ENCODE data around the gene PHLPP2.

Gene PHLPP2

DNA sequence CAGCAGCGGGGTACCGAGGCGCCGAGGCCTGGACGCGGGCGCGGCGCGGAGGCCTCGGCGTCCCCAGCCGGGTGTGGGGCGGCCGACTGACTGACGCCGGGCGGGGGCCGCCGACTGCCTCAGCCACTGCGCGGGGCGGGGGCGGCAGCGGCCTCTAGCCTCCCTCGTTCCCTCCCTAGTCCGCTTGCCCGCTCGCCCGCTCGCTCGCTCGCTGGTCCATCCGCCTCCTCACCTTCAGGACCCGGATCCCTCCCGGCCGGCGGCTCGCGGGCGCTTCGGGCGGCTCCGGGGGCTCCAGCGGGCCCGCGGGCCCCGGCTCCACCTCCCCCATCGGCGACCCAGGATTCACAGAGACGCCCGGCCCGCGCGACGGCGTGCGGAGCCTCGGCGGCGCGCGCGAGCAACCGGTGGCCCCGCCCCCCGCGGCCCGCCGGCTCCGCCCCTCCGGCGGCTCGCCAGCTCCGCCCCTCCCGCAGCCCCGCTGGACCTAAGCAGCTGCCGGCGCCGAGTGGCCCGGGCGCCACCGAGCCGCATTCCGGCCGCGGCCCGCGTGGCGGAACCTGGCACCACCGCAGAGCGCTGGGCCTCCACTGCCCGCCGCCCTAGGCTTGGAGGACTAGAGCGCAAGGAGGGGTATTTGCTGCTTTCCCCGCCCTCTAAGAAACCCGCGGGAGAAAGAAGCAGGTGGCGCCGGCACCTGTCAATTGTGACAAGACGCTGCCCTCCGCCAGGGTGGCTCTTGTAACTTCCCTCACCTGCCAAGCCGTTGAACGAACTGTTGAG lies 773 bp downstream of the PHLPP2 start:
- FAIRE-seq (peak; percentile 68), DNase-seq (ENCODE audit: insufficient read length, low spot score) (peak; percentile 72)
- TF ChIP-seq POU2F2 (IDR thresholded peaks at IDR 0.05; ENCODE audit: low read depth, low read length), result no peak
- TF ChIP-seq TAF1 (IDR thresholded peaks at IDR 0.05; ENCODE audit: low read depth, low read length), result no peak
- TF ChIP-seq PAX5 (IDR thresholded peaks at IDR 0.05; ENCODE audit: insufficient read depth, low read length, severe bottlenecking), result no peak
- TF ChIP-seq SPI1 (IDR thresholded peaks at IDR 0.05; ENCODE audit: low read depth, low read length), result no peak
- TF ChIP-seq POLR2AphosphoS5 (IDR thresholded peaks at IDR 0.05; ENCODE audit: low read depth, low read length), result no peak
- no peak for TF ChIP-seq POLR2A (IDR thresholded peaks at IDR 0.05; ENCODE audit: low read depth, low read length)

DNA sequence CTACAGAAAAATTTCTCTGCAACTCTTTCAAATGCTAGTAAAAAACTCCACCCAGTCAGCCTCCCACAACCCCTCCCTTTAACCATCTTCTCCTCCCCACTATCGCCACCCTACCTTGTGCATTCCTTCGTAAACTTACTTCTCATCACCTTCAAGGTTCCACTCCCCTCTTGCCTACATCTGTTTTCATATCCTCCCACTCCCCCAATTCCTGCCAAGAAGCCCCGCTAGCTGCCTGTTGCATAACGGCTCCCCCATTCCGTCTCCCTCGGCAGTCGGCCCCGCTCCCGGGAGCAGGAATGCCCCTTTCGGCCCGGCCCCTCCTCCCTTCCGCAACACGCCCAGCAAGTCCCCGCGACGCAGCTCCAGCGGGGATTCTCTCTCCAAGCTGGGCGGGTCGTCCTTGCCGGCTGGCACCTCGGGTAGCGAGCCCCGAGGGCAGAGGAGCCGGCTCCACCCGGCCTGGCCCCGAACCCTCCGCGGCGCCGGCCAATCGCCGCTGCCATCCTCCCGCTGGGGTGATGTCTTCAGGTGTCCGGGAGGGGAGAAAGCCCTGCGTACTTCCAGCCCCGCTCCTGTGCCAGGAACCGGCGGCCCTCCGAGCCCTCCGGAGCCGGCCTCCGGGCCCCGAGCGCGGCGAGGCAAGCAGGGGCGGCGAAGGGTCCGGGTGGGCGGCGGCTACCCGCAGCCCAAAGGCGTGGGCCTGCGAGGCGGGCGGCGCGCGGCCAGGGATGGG lies 1.5 kb downstream of the PHLPP2 start:
- FAIRE-seq (peak; percentile 61), DNase-seq (ENCODE audit: insufficient read length, low spot score) (peak; percentile 49)
- TF ChIP-seq POLR2AphosphoS5 (IDR thresholded peaks at IDR 0.05; ENCODE audit: low read depth, low read length), result no peak
- no peak for TF ChIP-seq POU2F2 (IDR thresholded peaks at IDR 0.05; ENCODE audit: low read depth, low read length)
- no peak for TF ChIP-seq POLR2A (IDR thresholded peaks at IDR 0.05; ENCODE audit: low read depth, low read length)
- TF ChIP-seq PAX5 (IDR thresholded peaks at IDR 0.05; ENCODE audit: insufficient read depth, low read length, severe bottlenecking), result no peak
- TF ChIP-seq TAF1 (IDR thresholded peaks at IDR 0.05; ENCODE audit: low read depth, low read length), result no peak
- no peak for TF ChIP-seq SPI1 (IDR thresholded peaks at IDR 0.05; ENCODE audit: low read depth, low read length)

DNA sequence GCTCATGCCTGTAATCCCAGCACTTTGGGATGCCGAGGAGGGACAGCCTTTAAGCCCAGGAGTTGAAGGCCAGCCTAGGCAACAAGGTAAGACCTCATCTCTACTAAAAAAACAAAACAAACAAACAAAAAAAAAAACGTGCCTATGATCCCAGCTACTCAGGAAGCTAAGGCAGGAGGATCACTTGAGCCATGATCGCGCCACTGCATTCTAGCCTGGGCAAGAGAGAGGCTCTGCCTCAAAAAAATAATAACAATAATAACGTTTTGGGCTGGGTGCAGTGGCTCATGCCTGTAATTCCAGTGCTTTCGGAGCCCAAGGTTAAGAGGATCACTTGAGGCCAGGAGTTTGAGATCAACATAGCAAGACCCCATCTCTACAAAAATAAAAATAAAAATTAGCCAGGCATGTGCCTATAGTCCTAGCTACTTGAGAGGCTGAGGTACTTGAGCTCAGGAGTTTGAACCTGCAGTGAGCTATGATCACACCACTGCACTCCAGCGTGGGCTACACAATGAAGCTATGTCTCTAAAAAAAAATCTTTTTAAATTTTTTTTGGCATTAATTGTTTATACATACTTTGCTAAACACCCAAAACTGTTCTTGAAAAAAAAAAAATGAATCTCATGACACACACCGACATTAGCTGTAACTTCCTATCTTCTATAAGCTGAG lies 3.3 kb downstream of the PHLPP2 start:
- FAIRE-seq (no peak), DNase-seq (ENCODE audit: insufficient read length, low spot score) (no peak)
- TF ChIP-seq POU2F2 (IDR thresholded peaks at IDR 0.05; ENCODE audit: low read depth, low read length) (no peak), POLR2A (IDR thresholded peaks at IDR 0.05; ENCODE audit: low read depth, low read length) (no peak), SPI1 (IDR thresholded peaks at IDR 0.05; ENCODE audit: low read depth, low read length) (no peak), POLR2AphosphoS5 (IDR thresholded peaks at IDR 0.05; ENCODE audit: low read depth, low read length) (no peak), TAF1 (IDR thresholded peaks at IDR 0.05; ENCODE audit: low read depth, low read length) (no peak), PAX5 (IDR thresholded peaks at IDR 0.05; ENCODE audit: insufficient read depth, low read length, severe bottlenecking) (no peak)

DNA sequence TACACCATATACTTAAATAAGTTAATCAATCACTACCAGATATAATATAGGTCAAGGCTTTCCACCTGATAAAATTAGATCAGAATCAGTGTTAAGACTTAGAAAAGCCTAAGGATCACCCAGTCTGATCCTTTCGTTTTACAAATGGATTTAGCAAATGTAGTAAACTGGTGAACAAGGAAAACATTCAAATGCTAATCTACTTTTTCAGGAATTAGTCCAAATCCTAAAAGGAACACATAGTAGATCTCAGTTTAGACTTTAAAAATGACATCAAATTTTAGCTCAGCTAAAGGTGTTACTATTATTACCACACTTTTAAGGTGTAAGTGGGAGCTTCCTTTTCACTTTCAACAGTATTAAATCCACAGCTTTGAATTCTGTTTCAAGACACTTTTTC lies 12.0 kb downstream of the PHLPP2 start:
- no peak for FAIRE-seq
- TF ChIP-seq TAF1 (IDR thresholded peaks at IDR 0.05; ENCODE audit: low read depth, low read length) (no peak), PAX5 (IDR thresholded peaks at IDR 0.05; ENCODE audit: insufficient read depth, low read length, severe bottlenecking) (no peak), POLR2AphosphoS5 (IDR thresholded peaks at IDR 0.05; ENCODE audit: low read depth, low read length) (no peak), POLR2A (IDR thresholded peaks at IDR 0.05; ENCODE audit: low read depth, low read length) (no peak), SPI1 (IDR thresholded peaks at IDR 0.05; ENCODE audit: low read depth, low read length) (no peak), POU2F2 (IDR thresholded peaks at IDR 0.05; ENCODE audit: low read depth, low read length) (no peak)
- no peak for DNase-seq (ENCODE audit: insufficient read length, low spot score)

DNA sequence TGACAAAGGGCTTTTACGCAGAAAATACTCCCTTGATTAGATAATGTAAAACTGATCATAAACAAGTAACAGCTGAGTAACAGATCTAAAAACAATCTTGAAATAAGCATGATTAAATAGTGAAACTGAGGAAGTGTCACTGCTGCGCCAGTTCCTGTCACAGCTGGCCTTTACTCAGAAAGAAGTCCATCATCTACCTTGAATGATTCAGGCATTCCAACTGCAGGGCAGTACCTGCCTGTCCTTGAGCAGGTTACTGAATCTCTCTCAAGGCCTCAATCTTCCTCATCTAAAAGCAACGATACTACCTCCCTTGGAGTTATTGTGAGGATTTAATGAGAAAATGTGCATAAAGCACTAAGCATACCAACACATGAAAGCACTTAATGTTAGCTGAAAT lies 12.7 kb downstream of the PHLPP2 start:
- FAIRE-seq (peak; percentile 69), DNase-seq (ENCODE audit: insufficient read length, low spot score) (no peak)
- TF ChIP-seq TAF1 (IDR thresholded peaks at IDR 0.05; ENCODE audit: low read depth, low read length) (no peak), PAX5 (IDR thresholded peaks at IDR 0.05; ENCODE audit: insufficient read depth, low read length, severe bottlenecking) (no peak), SPI1 (IDR thresholded peaks at IDR 0.05; ENCODE audit: low read depth, low read length) (peak; percentile 68), POLR2AphosphoS5 (IDR thresholded peaks at IDR 0.05; ENCODE audit: low read depth, low read length) (no peak)

DNA sequence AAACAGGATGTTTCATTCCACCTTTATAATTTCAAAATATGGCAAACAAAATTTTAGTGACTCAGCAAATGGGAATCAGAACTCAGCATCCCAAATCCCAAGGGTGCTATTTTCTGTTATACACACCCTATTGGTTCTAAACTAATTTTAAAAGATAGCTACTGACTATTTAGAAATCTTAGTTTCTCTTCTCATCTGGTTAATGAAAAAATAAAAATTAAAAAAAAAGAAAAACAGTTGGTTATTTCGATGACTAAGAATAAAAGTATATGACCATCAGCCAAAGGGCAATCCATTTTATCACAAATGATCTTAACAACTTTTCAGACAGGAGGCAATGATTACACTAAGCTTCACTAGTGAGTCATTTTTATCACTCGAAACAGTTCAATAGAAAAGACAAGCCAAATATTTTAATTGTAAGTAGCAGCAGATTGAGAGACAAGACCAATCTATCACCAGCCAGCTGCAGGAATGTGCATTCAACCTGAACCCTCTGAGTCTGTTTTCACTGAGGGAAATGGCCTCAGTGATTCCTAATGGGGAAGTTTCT lies 15.2 kb downstream of the PHLPP2 start:
- no peak for DNase-seq (ENCODE audit: insufficient read length, low spot score)
- FAIRE-seq, result no peak
- no peak for TF ChIP-seq SPI1 (IDR thresholded peaks at IDR 0.05; ENCODE audit: low read depth, low read length)
- TF ChIP-seq POLR2A (IDR thresholded peaks at IDR 0.05; ENCODE audit: low read depth, low read length), result no peak
- no peak for TF ChIP-seq POLR2AphosphoS5 (IDR thresholded peaks at IDR 0.05; ENCODE audit: low read depth, low read length)
- no peak for TF ChIP-seq POU2F2 (IDR thresholded peaks at IDR 0.05; ENCODE audit: low read depth, low read length)
- no peak for TF ChIP-seq PAX5 (IDR thresholded peaks at IDR 0.05; ENCODE audit: insufficient read depth, low read length, severe bottlenecking)
- TF ChIP-seq TAF1 (IDR thresholded peaks at IDR 0.05; ENCODE audit: low read depth, low read length), result no peak

DNA sequence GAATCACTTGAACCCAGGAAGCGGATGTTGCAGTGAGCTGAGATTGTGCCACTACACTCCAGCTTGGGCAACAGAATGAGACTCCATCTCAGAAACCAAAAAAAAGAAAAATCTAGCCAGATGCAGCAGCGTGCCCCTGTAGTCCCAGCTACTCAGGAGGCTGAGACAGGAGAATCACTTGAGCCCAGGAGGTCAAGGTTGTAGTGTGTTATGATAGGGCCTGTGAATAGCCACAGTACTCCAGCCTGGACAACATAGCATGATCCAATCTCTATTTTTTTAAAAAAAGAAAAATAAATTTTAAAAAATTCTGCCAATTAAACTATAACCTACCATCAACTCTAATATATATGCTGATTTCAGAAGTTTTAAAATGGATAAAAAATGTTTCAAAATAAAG lies 15.8 kb downstream of the PHLPP2 start:
- TF ChIP-seq PAX5 (IDR thresholded peaks at IDR 0.05; ENCODE audit: insufficient read depth, low read length, severe bottlenecking), result no peak
- no peak for TF ChIP-seq POLR2AphosphoS5 (IDR thresholded peaks at IDR 0.05; ENCODE audit: low read depth, low read length)
- TF ChIP-seq POU2F2 (IDR thresholded peaks at IDR 0.05; ENCODE audit: low read depth, low read length), result no peak
- no peak for TF ChIP-seq SPI1 (IDR thresholded peaks at IDR 0.05; ENCODE audit: low read depth, low read length)
- TF ChIP-seq POLR2A (IDR thresholded peaks at IDR 0.05; ENCODE audit: low read depth, low read length), result no peak
- no peak for TF ChIP-seq TAF1 (IDR thresholded peaks at IDR 0.05; ENCODE audit: low read depth, low read length)
- FAIRE-seq, result no peak
- DNase-seq (ENCODE audit: insufficient read length, low spot score), result no peak

DNA sequence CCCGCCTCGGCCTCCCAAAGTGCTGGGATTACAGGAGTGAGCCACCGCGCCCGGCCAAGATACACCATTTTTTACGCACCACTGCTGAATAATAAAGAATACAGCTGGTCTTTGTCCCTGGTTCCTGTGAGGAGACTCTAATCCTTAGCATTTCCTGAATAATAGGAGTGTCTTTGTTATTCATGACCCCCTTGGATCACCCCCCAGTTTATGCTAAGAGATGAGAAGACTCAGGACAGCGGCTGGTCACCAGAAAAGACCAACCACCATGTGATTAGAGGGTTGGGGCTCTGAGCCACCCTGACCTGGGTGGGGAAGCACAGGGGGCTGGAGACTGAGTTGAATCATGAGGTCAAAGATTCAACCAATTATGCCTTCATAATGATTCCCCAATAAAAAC lies 17.3 kb downstream of the PHLPP2 start:
- no peak for DNase-seq (ENCODE audit: insufficient read length, low spot score)
- no peak for FAIRE-seq
- no peak for TF ChIP-seq SPI1 (IDR thresholded peaks at IDR 0.05; ENCODE audit: low read depth, low read length)
- no peak for TF ChIP-seq POU2F2 (IDR thresholded peaks at IDR 0.05; ENCODE audit: low read depth, low read length)
- TF ChIP-seq POLR2A (IDR thresholded peaks at IDR 0.05; ENCODE audit: low read depth, low read length), result no peak
- no peak for TF ChIP-seq TAF1 (IDR thresholded peaks at IDR 0.05; ENCODE audit: low read depth, low read length)
- no peak for TF ChIP-seq POLR2AphosphoS5 (IDR thresholded peaks at IDR 0.05; ENCODE audit: low read depth, low read length)
- TF ChIP-seq PAX5 (IDR thresholded peaks at IDR 0.05; ENCODE audit: insufficient read depth, low read length, severe bottlenecking), result no peak

DNA sequence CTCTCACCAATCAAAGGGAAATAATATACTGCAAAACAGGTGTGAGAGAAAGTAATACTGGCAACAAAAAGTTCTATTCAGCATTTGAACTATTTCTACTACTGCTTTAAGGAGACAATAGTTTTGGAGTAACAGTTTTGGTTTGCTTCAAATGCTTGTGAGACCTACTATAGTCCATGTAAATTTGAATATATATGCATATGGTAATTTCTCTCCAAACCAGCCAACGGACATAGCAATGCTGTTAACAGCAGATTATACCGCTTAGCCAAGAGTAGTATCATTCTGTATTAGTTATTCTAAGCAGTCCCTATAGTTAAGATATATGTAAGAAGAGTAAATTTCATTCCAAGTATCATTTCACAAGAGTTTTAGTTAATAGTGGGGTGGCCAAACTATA lies 18.5 kb downstream of the PHLPP2 start:
- FAIRE-seq (no peak), DNase-seq (ENCODE audit: insufficient read length, low spot score) (no peak)
- TF ChIP-seq POLR2AphosphoS5 (IDR thresholded peaks at IDR 0.05; ENCODE audit: low read depth, low read length) (no peak), PAX5 (IDR thresholded peaks at IDR 0.05; ENCODE audit: insufficient read depth, low read length, severe bottlenecking) (no peak), TAF1 (IDR thresholded peaks at IDR 0.05; ENCODE audit: low read depth, low read length) (no peak)

Measured in GM12891 (cell line).